ENCODE measurements around the gene CCNA2.

GRCh38 chr4:121783210-121783609 is 40.5 kb downstream of the CCNA2 start:
- TF ChIP-seq, protein P1, sequence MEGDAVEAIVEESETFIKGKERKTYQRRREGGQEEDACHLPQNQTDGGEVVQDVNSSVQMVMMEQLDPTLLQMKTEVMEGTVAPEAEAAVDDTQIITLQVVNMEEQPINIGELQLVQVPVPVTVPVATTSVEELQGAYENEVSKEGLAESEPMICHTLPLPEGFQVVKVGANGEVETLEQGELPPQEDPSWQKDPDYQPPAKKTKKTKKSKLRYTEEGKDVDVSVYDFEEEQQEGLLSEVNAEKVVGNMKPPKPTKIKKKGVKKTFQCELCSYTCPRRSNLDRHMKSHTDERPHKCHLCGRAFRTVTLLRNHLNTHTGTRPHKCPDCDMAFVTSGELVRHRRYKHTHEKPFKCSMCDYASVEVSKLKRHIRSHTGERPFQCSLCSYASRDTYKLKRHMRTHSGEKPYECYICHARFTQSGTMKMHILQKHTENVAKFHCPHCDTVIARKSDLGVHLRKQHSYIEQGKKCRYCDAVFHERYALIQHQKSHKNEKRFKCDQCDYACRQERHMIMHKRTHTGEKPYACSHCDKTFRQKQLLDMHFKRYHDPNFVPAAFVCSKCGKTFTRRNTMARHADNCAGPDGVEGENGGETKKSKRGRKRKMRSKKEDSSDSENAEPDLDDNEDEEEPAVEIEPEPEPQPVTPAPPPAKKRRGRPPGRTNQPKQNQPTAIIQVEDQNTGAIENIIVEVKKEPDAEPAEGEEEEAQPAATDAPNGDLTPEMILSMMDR (IDR thresholded peaks at IDR 0.05; ENCODE audit: low read depth, low read length, missing input control), result no peak
- TF ChIP-seq, protein P2, sequence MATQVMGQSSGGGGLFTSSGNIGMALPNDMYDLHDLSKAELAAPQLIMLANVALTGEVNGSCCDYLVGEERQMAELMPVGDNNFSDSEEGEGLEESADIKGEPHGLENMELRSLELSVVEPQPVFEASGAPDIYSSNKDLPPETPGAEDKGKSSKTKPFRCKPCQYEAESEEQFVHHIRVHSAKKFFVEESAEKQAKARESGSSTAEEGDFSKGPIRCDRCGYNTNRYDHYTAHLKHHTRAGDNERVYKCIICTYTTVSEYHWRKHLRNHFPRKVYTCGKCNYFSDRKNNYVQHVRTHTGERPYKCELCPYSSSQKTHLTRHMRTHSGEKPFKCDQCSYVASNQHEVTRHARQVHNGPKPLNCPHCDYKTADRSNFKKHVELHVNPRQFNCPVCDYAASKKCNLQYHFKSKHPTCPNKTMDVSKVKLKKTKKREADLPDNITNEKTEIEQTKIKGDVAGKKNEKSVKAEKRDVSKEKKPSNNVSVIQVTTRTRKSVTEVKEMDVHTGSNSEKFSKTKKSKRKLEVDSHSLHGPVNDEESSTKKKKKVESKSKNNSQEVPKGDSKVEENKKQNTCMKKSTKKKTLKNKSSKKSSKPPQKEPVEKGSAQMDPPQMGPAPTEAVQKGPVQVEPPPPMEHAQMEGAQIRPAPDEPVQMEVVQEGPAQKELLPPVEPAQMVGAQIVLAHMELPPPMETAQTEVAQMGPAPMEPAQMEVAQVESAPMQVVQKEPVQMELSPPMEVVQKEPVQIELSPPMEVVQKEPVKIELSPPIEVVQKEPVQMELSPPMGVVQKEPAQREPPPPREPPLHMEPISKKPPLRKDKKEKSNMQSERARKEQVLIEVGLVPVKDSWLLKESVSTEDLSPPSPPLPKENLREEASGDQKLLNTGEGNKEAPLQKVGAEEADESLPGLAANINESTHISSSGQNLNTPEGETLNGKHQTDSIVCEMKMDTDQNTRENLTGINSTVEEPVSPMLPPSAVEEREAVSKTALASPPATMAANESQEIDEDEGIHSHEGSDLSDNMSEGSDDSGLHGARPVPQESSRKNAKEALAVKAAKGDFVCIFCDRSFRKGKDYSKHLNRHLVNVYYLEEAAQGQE (IDR thresholded peaks at IDR 0.05), result no peak
- no peak for TF ChIP-seq YY1 (IDR thresholded peaks at IDR 0.05)
- no peak for TF ChIP-seq JUND (IDR thresholded peaks at IDR 0.05)
- TF ChIP-seq RXRA (IDR thresholded peaks at IDR 0.05), result no peak
- TF ChIP-seq FOXA1 (IDR thresholded peaks at IDR 0.05), result no peak
- TF ChIP-seq HNF4G (IDR thresholded peaks at IDR 0.05), result no peak
- TF ChIP-seq EGR1 (IDR thresholded peaks at IDR 0.05; ENCODE audit: low read depth in 2 of 2), result no peak
- TF ChIP-seq, protein P3, sequence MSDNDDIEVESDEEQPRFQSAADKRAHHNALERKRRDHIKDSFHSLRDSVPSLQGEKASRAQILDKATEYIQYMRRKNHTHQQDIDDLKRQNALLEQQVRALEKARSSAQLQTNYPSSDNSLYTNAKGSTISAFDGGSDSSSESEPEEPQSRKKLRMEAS (IDR thresholded peaks at IDR 0.05), result no peak
- no peak for TF ChIP-seq SP1 (IDR thresholded peaks at IDR 0.05)
- no peak for TF ChIP-seq RAD21 (IDR thresholded peaks at IDR 0.05)
